Left hindlimb (tissue), 1 donor: ENCODE results near the gene INPP5D.

ENCODE experiments used
- DNase-seq: peaks from one replicate; pipeline ENCODE4 v3.0.0-alpha.2; 2018

Gene INPP5D

GRCh38 chr2:233219848-233220247, 159.7 kb downstream of the INPP5D start:
- no peak for DNase-seq

GRCh38 chr2:233221378-233222063, 161.4 kb downstream of the INPP5D start:
- DNase-seq: no peak

GRCh38 chr2:233223059-233223894, 163.1 kb downstream of the INPP5D start:
- DNase-seq: no peak

GRCh38 chr2:233225230-233226068, 165.3 kb downstream of the INPP5D start:
- DNase-seq: no peak

- no peak for DNase-seq
Observed at GRCh38 chr2:233226511-233227031, 166.4 kb downstream of the INPP5D start.

- no peak for DNase-seq
Observed at GRCh38 chr2:233227346-233227978, 167.3 kb downstream of the INPP5D start.

GRCh38 chr2:233228376-233228775, 168.2 kb downstream of the INPP5D start:
- DNase-seq: no peak

- DNase-seq: no peak
Observed at GRCh38 chr2:233233618-233234230, 173.6 kb downstream of the INPP5D start.

GRCh38 chr2:233234264-233234663, 174.1 kb downstream of the INPP5D start:
- no peak for DNase-seq

GRCh38 chr2:233234996-233235395, 174.9 kb downstream of the INPP5D start:
- DNase-seq: no peak

- DNase-seq: no peak
Observed at GRCh38 chr2:233235977-233236376, 175.8 kb downstream of the INPP5D start.

GRCh38 chr2:233236820-233237589, 176.9 kb downstream of the INPP5D start:
- no peak for DNase-seq

GRCh38 chr2:233240897-233241296, 180.8 kb downstream of the INPP5D start:
- no peak for DNase-seq

- no peak for DNase-seq
Observed at GRCh38 chr2:233241803-233242202, 181.7 kb downstream of the INPP5D start.

- no peak for DNase-seq
Observed at GRCh38 chr2:233242231-233242927, 182.2 kb downstream of the INPP5D start.

- no peak for DNase-seq
Observed at GRCh38 chr2:233243348-233243747, 183.2 kb downstream of the INPP5D start.

GRCh38 chr2:233244818-233245217, 184.7 kb downstream of the INPP5D start:
- no peak for DNase-seq

GRCh38 chr2:233245406-233245805, 185.3 kb downstream of the INPP5D start:
- no peak for DNase-seq

- no peak for DNase-seq
Observed at GRCh38 chr2:233247116-233247515, 187.0 kb downstream of the INPP5D start.

GRCh38 chr2:233247744-233248143, 187.6 kb downstream of the INPP5D start:
- no peak for DNase-seq

GRCh38 chr2:233248999-233249398, 188.9 kb downstream of the INPP5D start:
- DNase-seq: no peak
